HFFc6 (cell line): ENCODE data around the gene EXOC6B. TPM values are rescaled to one million over a fixed set of nuclear protein-coding genes. Genes with fewer than 3 reads are reported as not detected.

Experiments
- DNase-seq: peaks from one replicate; pipeline ENCODE4 v3.0.0-alpha.2; 2018
- H3K27ac Mint-ChIP-seq: 2 replicates; pipeline ENCODE4 v1.8.0; 2020; ENCODE audit warnings: mild to moderate bottlenecking, mixed read lengths
- H3K27me3 Mint-ChIP-seq: 2 replicates; pipeline ENCODE4 v1.8.0; 2021; ENCODE audit warnings: mild to moderate bottlenecking, moderate library complexity, mixed read lengths; ENCODE audit not compliant: insufficient read depth
- H3K36me3 Mint-ChIP-seq: 2 replicates; pipeline ENCODE4 v1.8.0; 2021; ENCODE audit warnings: low read depth, mixed read lengths
- H3K4me1 Mint-ChIP-seq: 2 replicates; pipeline ENCODE4 v1.8.0; 2020; ENCODE audit warnings: low read depth, mixed read lengths
- H3K4me3 Mint-ChIP-seq: 2 replicates; pipeline ENCODE4 v1.8.0; 2020; ENCODE audit warnings: mild to moderate bottlenecking, moderate library complexity, mixed read lengths
- H3K9me3 Mint-ChIP-seq: 2 replicates; pipeline ENCODE4 v1.8.0; 2020; ENCODE audit warnings: mild to moderate bottlenecking, mixed read lengths
- total RNA-seq, 6 experiments: library from RNA; stranded (reverse); fragmentation: NEBNext Ultra II Directional; extraction: Animal tissue kit (Norgen Biotek cat#: 25700); gene quantifications; 2 replicates in 1 of 6; 3 replicates in 5 of 6; pipeline ENCODE4 v1.2.3, GENCODE V29; 2021
- TF ChIP-seq, protein P1 (sequence below): fragments of 200-600 bp; sonication (generic); IDR thresholded peaks from 2 replicates; pipeline ENCODE4 v1.5.0; 2021; ENCODE audit warnings: antibody characterized with exemption, mild to moderate bottlenecking

EXOC6B gene
- total RNA-seq, 6 experiments from 2014 or later = 24.8 to 33.0 (median 27.4) TPM

DNA sequence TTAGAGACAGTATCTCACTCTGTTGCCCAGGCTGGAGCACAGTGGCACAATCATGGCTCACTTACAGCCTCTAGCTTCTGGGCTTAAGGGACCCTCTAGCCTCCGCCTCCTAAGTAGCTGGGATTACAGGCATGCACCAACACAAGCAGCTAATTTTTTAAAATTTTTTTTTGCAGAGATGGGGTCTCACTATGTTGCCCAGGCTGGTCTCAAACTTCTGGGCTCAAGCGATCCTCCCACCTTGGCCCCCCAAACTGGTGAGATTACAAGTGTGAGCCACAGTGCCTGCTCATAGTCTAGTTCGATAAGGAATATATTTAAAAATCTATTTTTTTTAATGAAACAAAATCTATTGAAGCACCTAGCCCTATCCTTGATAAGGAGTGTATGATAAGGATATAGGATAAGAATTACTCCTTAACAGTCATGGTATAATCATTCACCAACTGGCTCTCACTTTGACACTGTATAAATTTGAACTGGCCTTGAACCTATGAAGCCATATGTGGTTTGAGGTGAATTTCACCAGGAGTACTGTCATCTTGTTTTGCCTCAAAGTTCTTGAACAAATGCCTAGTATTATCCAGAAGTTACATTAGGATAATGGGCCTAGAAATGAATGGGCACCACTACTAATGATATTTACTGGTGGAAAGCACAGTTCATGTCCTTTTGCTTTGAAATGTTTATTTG is 71.1 kb downstream of the EXOC6B start:
- no peak overlapping the region for H3K4me3 Mint-ChIP-seq
- peaks cover 6% of the 10 kb centered on the region; the same call in 1 of the 2 replicates for H3K36me3 Mint-ChIP-seq
- H3K27ac Mint-ChIP-seq = no peak overlapping the region
- peaks cover 30% of the 10 kb centered on the region for H3K4me1 Mint-ChIP-seq
- H3K9me3 Mint-ChIP-seq = no peaks in the 10 kb centered on the region
- no peak for DNase-seq
- TF ChIP-seq, protein P1, sequence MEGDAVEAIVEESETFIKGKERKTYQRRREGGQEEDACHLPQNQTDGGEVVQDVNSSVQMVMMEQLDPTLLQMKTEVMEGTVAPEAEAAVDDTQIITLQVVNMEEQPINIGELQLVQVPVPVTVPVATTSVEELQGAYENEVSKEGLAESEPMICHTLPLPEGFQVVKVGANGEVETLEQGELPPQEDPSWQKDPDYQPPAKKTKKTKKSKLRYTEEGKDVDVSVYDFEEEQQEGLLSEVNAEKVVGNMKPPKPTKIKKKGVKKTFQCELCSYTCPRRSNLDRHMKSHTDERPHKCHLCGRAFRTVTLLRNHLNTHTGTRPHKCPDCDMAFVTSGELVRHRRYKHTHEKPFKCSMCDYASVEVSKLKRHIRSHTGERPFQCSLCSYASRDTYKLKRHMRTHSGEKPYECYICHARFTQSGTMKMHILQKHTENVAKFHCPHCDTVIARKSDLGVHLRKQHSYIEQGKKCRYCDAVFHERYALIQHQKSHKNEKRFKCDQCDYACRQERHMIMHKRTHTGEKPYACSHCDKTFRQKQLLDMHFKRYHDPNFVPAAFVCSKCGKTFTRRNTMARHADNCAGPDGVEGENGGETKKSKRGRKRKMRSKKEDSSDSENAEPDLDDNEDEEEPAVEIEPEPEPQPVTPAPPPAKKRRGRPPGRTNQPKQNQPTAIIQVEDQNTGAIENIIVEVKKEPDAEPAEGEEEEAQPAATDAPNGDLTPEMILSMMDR = no peak
- no peaks in the 10 kb centered on the region for H3K27me3 Mint-ChIP-seq

DNA sequence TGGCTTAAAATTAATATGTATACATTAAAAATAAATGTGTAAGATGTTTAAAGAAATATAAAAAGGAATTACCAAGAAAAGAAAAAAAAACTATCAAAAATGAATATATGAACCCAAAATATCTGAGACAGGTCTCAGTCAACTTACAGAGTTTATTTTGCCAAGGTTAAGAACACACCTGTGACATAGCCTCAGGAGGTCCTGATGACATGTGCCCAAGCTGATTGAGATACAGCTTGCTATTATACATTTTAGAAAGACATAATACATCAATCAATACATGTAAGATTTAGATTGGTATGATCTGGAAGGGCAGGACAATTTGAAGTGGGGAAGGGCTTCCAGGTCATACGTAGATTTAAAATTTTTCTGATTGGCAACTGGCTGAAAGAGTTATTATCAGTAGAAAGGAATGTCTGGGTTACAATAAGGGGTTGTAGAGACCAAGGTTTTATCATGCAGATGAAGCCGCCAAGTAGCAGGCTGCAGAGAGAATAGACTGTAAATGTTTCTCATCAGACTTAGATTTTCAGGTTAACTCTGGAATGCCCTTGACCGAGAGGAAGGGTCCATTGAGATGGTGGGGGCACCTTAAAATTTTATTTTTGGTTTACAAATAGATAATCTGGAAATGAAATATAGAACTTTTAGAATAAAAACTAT is 74.7 kb downstream of the EXOC6B start:
- Mint-ChIP-seq H3K27me3 (no peaks in the 10 kb centered on the region), H3K9me3 (no peaks in the 10 kb centered on the region), H3K27ac (no peak overlapping the region), H3K4me3 (no peak overlapping the region), H3K36me3 (no peaks in the 10 kb centered on the region), H3K4me1 (peaks cover 12% of the 10 kb centered on the region)
- DNase-seq = no peak
- TF ChIP-seq, protein P1 = no peak

DNA sequence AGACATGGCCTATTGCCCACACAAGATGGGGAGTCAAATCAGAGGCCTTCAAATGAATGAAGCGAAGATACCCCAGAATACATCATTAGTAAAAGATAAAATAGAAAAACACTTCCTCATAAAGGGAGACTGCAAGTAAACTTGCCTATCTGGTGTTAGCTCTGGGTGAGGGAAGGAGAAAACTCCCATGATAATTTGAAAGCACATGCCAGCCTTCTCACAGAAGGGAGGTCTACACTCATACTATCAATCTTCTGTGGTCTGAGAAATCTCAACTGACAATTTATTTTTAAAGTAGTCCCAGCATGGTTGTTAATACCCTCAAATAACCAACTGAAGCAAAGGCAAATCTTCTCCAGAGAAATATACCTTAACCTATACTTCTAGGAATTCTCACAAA is 75.4 kb downstream of the EXOC6B start:
- H3K27me3 Mint-ChIP-seq = no peaks in the 10 kb centered on the region
- H3K27ac Mint-ChIP-seq = no peak overlapping the region
- H3K4me3 Mint-ChIP-seq = no peak overlapping the region
- TF ChIP-seq, protein P1 = no peak
- H3K4me1 Mint-ChIP-seq = peaks cover 10% of the 10 kb centered on the region
- no peaks in the 10 kb centered on the region for H3K36me3 Mint-ChIP-seq
- H3K9me3 Mint-ChIP-seq = no peaks in the 10 kb centered on the region
- DNase-seq = no peak

DNA sequence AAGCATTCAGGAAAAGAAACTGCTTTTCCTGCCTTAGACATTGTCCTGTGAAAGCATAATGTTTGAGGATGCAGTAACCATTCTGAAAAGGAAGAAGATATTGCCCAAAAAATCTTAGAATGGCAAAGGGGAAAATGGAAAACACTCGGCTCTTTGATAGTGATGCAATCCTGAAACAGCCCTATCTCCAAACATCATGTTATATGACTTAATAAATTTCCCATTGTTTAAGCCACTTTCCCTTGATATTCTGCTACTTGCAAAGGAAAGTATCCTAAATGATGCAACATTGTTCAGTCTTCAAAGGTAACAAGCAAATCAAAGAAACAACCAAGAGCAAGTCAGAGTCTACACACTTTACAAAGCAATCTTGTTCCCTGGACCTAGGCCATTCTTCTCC is 78.5 kb downstream of the EXOC6B start:
- no peaks in the 10 kb centered on the region for H3K9me3 Mint-ChIP-seq
- no peak overlapping the region for H3K4me3 Mint-ChIP-seq
- no peaks in the 10 kb centered on the region for H3K36me3 Mint-ChIP-seq
- H3K27ac Mint-ChIP-seq = no peak overlapping the region
- no peak for DNase-seq
- no peaks in the 10 kb centered on the region for H3K27me3 Mint-ChIP-seq
- peaks cover 18% of the 10 kb centered on the region for H3K4me1 Mint-ChIP-seq
- TF ChIP-seq, protein P1 = no peak

DNA sequence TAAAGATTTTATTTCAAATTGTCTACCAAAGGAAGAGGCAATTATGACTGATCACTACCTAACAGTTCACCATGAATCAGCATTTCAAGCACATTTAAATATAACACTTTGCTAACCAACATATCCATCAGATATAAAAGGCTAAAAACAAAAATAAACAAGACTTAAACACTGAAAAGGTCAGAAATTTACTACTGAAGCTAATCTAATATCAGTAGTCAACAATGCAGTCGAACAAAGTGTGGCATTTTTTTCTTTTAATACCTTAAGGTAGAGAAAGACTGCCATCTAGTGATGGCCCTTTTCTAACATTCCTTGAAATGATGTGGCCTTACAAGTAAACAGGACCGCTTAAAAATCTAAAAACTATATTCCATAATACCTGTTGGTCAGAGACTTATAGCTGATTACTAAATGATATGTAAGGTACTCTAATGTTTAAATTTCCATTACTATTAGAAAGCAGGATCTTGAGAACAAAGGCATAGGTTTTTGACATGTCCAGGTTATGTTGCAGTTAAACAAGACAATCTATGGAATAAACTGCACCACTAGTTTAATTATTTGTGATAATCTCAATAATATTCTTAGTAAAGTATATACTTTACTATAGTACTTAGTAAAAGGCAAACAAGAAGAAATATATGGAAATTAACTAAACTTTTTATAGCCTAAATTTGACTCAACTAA is 80.0 kb downstream of the EXOC6B start:
- Mint-ChIP-seq H3K9me3 (no peaks in the 10 kb centered on the region), H3K27ac (no peak overlapping the region), H3K36me3 (no peaks in the 10 kb centered on the region), H3K4me1 (peaks cover 18% of the 10 kb centered on the region), H3K4me3 (no peak overlapping the region), H3K27me3 (no peaks in the 10 kb centered on the region)
- peak; percentile 61 for DNase-seq
- TF ChIP-seq, protein P1 = peak; percentile 87
